ENCODE results near the gene LIMS2.

LIMS2 gene

GRCh38 chr2:127630096-127630863 lies 45.0 kb downstream of the LIMS2 start:
- TF ChIP-seq ZNF585B (tag by site-specific recombination; IDR thresholded peaks at IDR 0.05) (no peak), PBX3 (CRISPR knock-in tag; IDR thresholded peaks at IDR 0.05) (no peak), EGR2 (tag by site-specific recombination; IDR thresholded peaks at IDR 0.05; ENCODE audit: low read depth) (no peak), ZNF600 (tag by site-specific recombination; IDR thresholded peaks at IDR 0.05) (no peak), ZNF747 (tag by site-specific recombination; IDR thresholded peaks at IDR 0.05) (no peak), SALL2 (tag by site-specific recombination; IDR thresholded peaks at IDR 0.05; ENCODE audit: borderline replicate concordance) (no peak), PRDM6 (tag by site-specific recombination; IDR thresholded peaks at IDR 0.05) (no peak), ZNF211 (tag by site-specific recombination; IDR thresholded peaks at IDR 0.05; ENCODE audit: low read depth) (no peak), ZNF148 (tag by site-specific recombination; IDR thresholded peaks at IDR 0.05; ENCODE audit: borderline replicate concordance) (no peak), KLF9 (tag by site-specific recombination; IDR thresholded peaks at IDR 0.05; ENCODE audit: low read depth) (no peak), ZNF843 (tag by site-specific recombination; IDR thresholded peaks at IDR 0.05) (no peak), ZNF335 (tag by site-specific recombination; conservative IDR thresholded peaks at IDR 0.05) (no peak), ZNF555 (tag by site-specific recombination; conservative IDR thresholded peaks at IDR 0.05) (no peak), ZFP37 (tag by site-specific recombination; IDR thresholded peaks at IDR 0.05) (no peak), ZNF521 (tag by site-specific recombination; IDR thresholded peaks at IDR 0.05) (no peak), ZNF175 (tag by site-specific recombination; IDR thresholded peaks at IDR 0.05) (no peak), SCRT2 (tag by site-specific recombination; IDR thresholded peaks at IDR 0.05) (no peak)
- ChIA-PET CTCF (interaction anchor here (0.6 kb wide), 1 partner anchor 20 kb away, joined by 3 read pairs; no protein-coding TSS in a partner anchor), POLR2A (interaction anchor here (0.6 kb wide), 1 partner anchor 151 kb away, joined by 4 read pairs; no protein-coding TSS in a partner anchor)
- Histone ChIP-seq H3K36me3 (ENCODE audit: control insufficient read depth in 2 of 2, insufficient read depth in 1 of 2, low read length in 2 of 2) (no peaks in the 10 kb centered on the region), H3K27ac (ENCODE audit: extremely low read depth, low read depth, low read length) (no peak overlapping the region), H3K4me1 (ENCODE audit: control insufficient read depth, insufficient read depth, low read length) (no peaks in the 10 kb centered on the region), H3K4me3 (ENCODE audit: low read depth, low read length) (no peak overlapping the region), H3K9me3 (ENCODE audit: control insufficient read depth, insufficient read depth, low read depth, low read length) (no peaks in the 10 kb centered on the region)

GRCh38 chr2:127629637-127630036 lies 45.7 kb downstream of the LIMS2 start:
- no peak overlapping the region for H3K27ac ChIP-seq (ENCODE audit: extremely low read depth, low read depth, low read length)
- no peaks in the 10 kb centered on the region for H3K9me3 ChIP-seq (ENCODE audit: control insufficient read depth, insufficient read depth, low read depth, low read length)
- H3K36me3 ChIP-seq (ENCODE audit: control insufficient read depth in 2 of 2, insufficient read depth in 1 of 2, low read length in 2 of 2), result no peaks in the 10 kb centered on the region
- no peak overlapping the region for H3K4me3 ChIP-seq (ENCODE audit: low read depth, low read length)
- TF ChIP-seq ZNF529 (tag by site-specific recombination; IDR thresholded peaks at IDR 0.05; ENCODE audit: insufficient replicate concordance), result no peak
- no peak for TF ChIP-seq ZNF704 (tag by site-specific recombination; IDR thresholded peaks at IDR 0.05)
- TF ChIP-seq PBX3 (CRISPR knock-in tag; IDR thresholded peaks at IDR 0.05), result no peak
- TF ChIP-seq ZNF692 (tag by site-specific recombination; IDR thresholded peaks at IDR 0.05), result no peak
- no peak for TF ChIP-seq ZNF600 (tag by site-specific recombination; IDR thresholded peaks at IDR 0.05)
- TF ChIP-seq ZFP69B (tag by site-specific recombination; IDR thresholded peaks at IDR 0.05), result no peak
- TF ChIP-seq YY2 (tag by site-specific recombination; IDR thresholded peaks at IDR 0.05), result no peak
- ChIA-PET POLR2A (no interaction called here), CTCF (no interaction called here)
- no peaks in the 10 kb centered on the region for H3K4me1 ChIP-seq (ENCODE audit: control insufficient read depth, insufficient read depth, low read length)

Data from HEK293 (cell line).